ENCODE measurements around the gene EPS15. TPM values are rescaled to one million over a fixed set of nuclear protein-coding genes. Genes with fewer than 3 reads are reported as not detected.

The EPS15 gene
- total RNA-seq, 1 experiment from 2014 or later = 26.3 TPM

DNA sequence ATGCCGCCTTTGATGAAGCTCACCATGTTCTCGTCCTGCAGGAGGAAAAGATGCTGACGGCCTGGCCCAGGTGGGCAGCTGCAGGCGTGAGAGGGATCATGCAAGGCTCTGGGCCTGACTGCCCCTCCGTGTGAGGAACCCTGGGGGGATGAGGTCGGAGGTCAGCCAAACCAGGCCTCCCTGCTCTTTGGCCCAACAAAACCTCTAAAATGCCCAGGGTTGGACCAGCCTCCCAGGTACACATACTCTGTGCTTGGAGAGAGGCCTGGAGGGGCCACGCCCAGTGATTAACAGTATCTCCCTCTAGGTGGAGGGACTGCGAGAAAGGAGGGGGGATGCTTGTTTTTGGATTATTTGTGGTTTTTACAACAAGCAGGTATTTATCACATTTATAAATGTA is 209.8 kb downstream of the EPS15 start:
- no peak for ATAC-seq
- intact Hi-C loops (cut with micrococcal nuclease) = no loop called here
- Histone ChIP-seq H3F3A (ENCODE audit: low read length, unreplicated experiment) (no peaks in the 10 kb centered on the region), H3K4me2 (ENCODE audit: low read length) (no peak overlapping the region), H3K27ac (ENCODE audit: low read length) (no peak overlapping the region), H3K4me1 (ENCODE audit: insufficient read depth, low read length) (peaks cover 25% of the 10 kb centered on the region), H3K9ac (ENCODE audit: low read length) (no peak overlapping the region), H3K9me2 (replicated peaks; ENCODE audit: low read length) (no peaks in the 10 kb centered on the region), H3K9me3 (ENCODE audit: low read length) (no peaks in the 10 kb centered on the region), H3K27me3 (ENCODE audit: low read length) (no peaks in the 10 kb centered on the region), H4K20me1 (ENCODE audit: low read length) (no peaks in the 10 kb centered on the region), H2AFZ (ENCODE audit: low read length) (no peak overlapping the region), H3K4me3 (ENCODE audit: low read length) (no peak overlapping the region), H3K79me2 (ENCODE audit: low read length) (no peaks in the 10 kb centered on the region), H3K36me3 (ENCODE audit: low read depth, low read length) (no peaks in the 10 kb centered on the region)
- ChIA-PET CTCF (no interaction called here), POLR2A (ENCODE audit: unreplicated experiment) (interaction anchor here (0.6 kb wide), 2 partner anchors 13 to 487 kb away, joined by 3 to 4 read pairs; no protein-coding TSS in a partner anchor)
- DNase-seq = no peak
- BruUV-seq (replicated peaks) = no TSS peak
- TF ChIP-seq EZH2 (IDR thresholded peaks at IDR 0.05; ENCODE audit: low read length, unreplicated experiment) = no peak
- TF ChIP-seq, protein P1, sequence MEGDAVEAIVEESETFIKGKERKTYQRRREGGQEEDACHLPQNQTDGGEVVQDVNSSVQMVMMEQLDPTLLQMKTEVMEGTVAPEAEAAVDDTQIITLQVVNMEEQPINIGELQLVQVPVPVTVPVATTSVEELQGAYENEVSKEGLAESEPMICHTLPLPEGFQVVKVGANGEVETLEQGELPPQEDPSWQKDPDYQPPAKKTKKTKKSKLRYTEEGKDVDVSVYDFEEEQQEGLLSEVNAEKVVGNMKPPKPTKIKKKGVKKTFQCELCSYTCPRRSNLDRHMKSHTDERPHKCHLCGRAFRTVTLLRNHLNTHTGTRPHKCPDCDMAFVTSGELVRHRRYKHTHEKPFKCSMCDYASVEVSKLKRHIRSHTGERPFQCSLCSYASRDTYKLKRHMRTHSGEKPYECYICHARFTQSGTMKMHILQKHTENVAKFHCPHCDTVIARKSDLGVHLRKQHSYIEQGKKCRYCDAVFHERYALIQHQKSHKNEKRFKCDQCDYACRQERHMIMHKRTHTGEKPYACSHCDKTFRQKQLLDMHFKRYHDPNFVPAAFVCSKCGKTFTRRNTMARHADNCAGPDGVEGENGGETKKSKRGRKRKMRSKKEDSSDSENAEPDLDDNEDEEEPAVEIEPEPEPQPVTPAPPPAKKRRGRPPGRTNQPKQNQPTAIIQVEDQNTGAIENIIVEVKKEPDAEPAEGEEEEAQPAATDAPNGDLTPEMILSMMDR (conservative IDR thresholded peaks at IDR 0.05; ENCODE audit: low read depth, low read length) = no peak
- TF ChIP-seq EZH2phosphoT487 (IDR thresholded peaks at IDR 0.05; ENCODE audit: borderline replicate concordance, low read length) = no peak

DNA sequence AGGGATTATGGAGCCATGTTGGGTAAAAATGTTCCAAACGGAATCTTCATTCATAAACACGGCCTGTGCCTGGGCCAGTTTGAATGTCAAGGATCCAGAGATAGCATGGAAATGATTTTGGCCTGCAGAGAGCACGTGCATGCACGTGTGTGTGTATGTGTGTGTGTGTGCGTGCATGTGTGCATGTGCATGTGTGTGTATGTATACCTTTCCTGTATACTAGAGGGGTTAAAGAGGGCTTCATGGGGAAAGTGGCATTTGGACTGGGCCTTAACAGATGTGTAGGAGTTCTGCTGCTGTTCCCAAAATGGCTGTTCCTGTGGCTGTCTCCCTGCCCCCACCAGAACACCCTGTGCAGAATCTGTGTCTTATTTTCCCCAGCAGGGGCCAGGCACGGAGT is 210.4 kb downstream of the EPS15 start:
- Histone ChIP-seq H3K4me3 (ENCODE audit: low read length) (no peak overlapping the region), H3K4me1 (ENCODE audit: insufficient read depth, low read length) (peaks cover 18% of the 10 kb centered on the region), H3K36me3 (ENCODE audit: low read depth, low read length) (no peaks in the 10 kb centered on the region), H3K79me2 (ENCODE audit: low read length) (no peaks in the 10 kb centered on the region), H3K4me2 (ENCODE audit: low read length) (no peak overlapping the region), H3F3A (ENCODE audit: low read length, unreplicated experiment) (no peaks in the 10 kb centered on the region), H3K9ac (ENCODE audit: low read length) (no peak overlapping the region), H2AFZ (ENCODE audit: low read length) (no peak overlapping the region), H4K20me1 (ENCODE audit: low read length) (no peaks in the 10 kb centered on the region), H3K9me3 (ENCODE audit: low read length) (no peaks in the 10 kb centered on the region), H3K9me2 (replicated peaks; ENCODE audit: low read length) (no peaks in the 10 kb centered on the region), H3K27me3 (ENCODE audit: low read length) (no peaks in the 10 kb centered on the region), H3K27ac (ENCODE audit: low read length) (no peak overlapping the region)
- CTCF ChIA-PET = no interaction called here
- no peak for ATAC-seq
- no TSS peak for BruUV-seq (replicated peaks)
- no peak for DNase-seq
- POLR2A ChIA-PET (ENCODE audit: unreplicated experiment) = no interaction called here
- TF ChIP-seq EZH2phosphoT487 (IDR thresholded peaks at IDR 0.05; ENCODE audit: borderline replicate concordance, low read length) (no peak), EZH2 (IDR thresholded peaks at IDR 0.05; ENCODE audit: low read length, unreplicated experiment) (no peak)
- TF ChIP-seq, protein P1 (conservative IDR thresholded peaks at IDR 0.05; ENCODE audit: low read depth, low read length) = no peak
- intact Hi-C loops (cut with micrococcal nuclease) = no loop called here

DNA sequence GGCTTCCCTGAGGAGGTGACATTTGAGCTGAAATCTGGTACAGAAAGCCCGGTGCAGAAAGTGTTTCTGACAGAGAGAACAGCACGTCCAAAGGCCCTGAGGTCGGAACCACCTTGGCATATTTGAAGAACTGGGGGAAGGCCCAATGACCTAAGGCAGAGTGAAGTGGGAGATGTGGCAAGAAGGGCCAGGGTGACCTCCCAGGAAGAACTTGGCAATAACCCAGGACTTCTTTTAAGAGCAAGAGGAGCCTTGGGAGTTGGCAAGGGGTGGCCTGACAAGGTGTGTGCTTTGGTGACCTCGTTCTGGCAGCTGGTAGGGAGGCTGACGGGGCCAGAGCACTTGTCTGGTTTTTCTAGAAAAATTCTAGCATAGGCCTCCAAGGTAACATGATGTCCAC is 212.1 kb downstream of the EPS15 start:
- Histone ChIP-seq H3K4me1 (ENCODE audit: insufficient read depth, low read length) (peaks cover 11% of the 10 kb centered on the region; the same call in 1 of the 2 replicates), H3K4me3 (ENCODE audit: low read length) (no peak overlapping the region), H4K20me1 (ENCODE audit: low read length) (no peaks in the 10 kb centered on the region), H3K9ac (ENCODE audit: low read length) (no peak overlapping the region), H3K9me2 (replicated peaks; ENCODE audit: low read length) (no peaks in the 10 kb centered on the region), H3K36me3 (ENCODE audit: low read depth, low read length) (no peaks in the 10 kb centered on the region), H3K4me2 (ENCODE audit: low read length) (no peak overlapping the region), H3F3A (ENCODE audit: low read length, unreplicated experiment) (no peaks in the 10 kb centered on the region), H3K79me2 (ENCODE audit: low read length) (no peaks in the 10 kb centered on the region), H3K27ac (ENCODE audit: low read length) (no peak overlapping the region), H3K27me3 (ENCODE audit: low read length) (no peaks in the 10 kb centered on the region), H3K9me3 (ENCODE audit: low read length) (no peaks in the 10 kb centered on the region), H2AFZ (ENCODE audit: low read length) (no peak overlapping the region)
- DNase-seq (no peak), ATAC-seq (no peak)
- intact Hi-C loops (cut with micrococcal nuclease) = no loop called here
- POLR2A ChIA-PET (ENCODE audit: unreplicated experiment) = no interaction called here
- TF ChIP-seq EZH2phosphoT487 (IDR thresholded peaks at IDR 0.05; ENCODE audit: borderline replicate concordance, low read length) (no peak), EZH2 (IDR thresholded peaks at IDR 0.05; ENCODE audit: low read length, unreplicated experiment) (no peak)
- TF ChIP-seq, protein P1 (conservative IDR thresholded peaks at IDR 0.05; ENCODE audit: low read depth, low read length) = no peak
- CTCF ChIA-PET = no interaction called here
- no TSS peak for BruUV-seq (replicated peaks)
